ENCODE measurements around the gene TTC39A. TPM values are rescaled to one million over a fixed set of nuclear protein-coding genes. Genes with fewer than 3 reads are reported as not detected.

TTC39A gene
- total RNA-seq, 4 donors from 2014 or later, result 0.40 to 9.6 (median 0.70) TPM

DNA sequence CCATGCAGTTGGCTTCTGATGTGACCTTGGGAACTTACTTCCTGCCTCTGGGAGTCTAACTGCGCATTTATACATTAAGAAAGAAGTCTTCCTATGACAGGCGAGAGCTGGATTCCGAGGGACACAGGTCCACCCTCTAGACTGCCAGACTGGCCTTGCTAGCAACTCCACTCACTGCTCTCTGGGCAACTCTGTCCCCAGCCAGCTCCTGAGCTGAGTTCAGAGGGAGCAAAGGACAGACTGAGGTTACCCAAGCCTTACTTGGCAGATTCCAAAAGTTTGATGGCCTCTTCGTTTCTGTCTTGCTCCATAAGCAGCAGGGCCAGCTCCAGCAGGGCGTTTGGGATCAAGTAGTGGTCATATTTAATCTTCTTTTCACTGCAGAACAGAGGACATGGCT is 41.8 kb downstream of the TTC39A start:
- no peak for TF ChIP-seq POLR2AphosphoS5 (IDR thresholded peaks at IDR 0.05)
- TF ChIP-seq POLR2A (IDR thresholded peaks at IDR 0.05), result no peak
- no peak for TF ChIP-seq EP300 (IDR thresholded peaks at IDR 0.05)
- TF ChIP-seq, protein P1, sequence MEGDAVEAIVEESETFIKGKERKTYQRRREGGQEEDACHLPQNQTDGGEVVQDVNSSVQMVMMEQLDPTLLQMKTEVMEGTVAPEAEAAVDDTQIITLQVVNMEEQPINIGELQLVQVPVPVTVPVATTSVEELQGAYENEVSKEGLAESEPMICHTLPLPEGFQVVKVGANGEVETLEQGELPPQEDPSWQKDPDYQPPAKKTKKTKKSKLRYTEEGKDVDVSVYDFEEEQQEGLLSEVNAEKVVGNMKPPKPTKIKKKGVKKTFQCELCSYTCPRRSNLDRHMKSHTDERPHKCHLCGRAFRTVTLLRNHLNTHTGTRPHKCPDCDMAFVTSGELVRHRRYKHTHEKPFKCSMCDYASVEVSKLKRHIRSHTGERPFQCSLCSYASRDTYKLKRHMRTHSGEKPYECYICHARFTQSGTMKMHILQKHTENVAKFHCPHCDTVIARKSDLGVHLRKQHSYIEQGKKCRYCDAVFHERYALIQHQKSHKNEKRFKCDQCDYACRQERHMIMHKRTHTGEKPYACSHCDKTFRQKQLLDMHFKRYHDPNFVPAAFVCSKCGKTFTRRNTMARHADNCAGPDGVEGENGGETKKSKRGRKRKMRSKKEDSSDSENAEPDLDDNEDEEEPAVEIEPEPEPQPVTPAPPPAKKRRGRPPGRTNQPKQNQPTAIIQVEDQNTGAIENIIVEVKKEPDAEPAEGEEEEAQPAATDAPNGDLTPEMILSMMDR (IDR thresholded peaks at IDR 0.05), result no peak
- no peaks in the 10 kb centered on the region for H3K4me1 ChIP-seq
- no peak overlapping the region for H3K4me3 ChIP-seq
- ATAC-seq, result no peak
- H3K36me3 ChIP-seq, result peaks cover 0 to 6% of the 10 kb centered on the region in 2 donors
- H3K27ac ChIP-seq, result no peak overlapping the region
- no peaks in the 10 kb centered on the region for H3K27me3 ChIP-seq
- no peaks in the 10 kb centered on the region for H3K9me3 ChIP-seq
- WGBS, 2 donors (ENCODE audit: low coverage in 1 of 2), result 94% methylated on average over 2 of the region's 5 CpGs; no CpG with 5 or more reads in 1 of the 2 donors

DNA sequence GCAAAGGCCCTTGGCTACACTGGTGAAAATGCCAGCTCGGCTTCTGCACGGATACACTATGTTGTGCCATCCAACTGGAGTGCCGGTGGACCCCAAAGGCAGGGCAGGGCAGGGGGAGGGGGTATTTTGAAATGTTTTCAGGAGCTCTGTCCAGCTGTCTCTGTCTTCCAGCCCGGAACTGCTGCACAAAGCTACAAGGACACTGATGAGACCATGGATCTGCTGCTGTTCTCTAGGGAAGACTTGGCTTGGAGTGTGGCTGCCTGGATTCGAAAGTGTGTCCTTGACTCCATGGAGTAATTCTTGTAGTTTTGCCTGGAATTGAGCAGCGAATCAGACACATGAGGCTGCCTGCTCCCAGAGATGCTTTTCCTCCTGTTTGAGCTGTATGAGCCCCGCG is 42.4 kb downstream of the TTC39A start:
- WGBS, 2 donors (ENCODE audit: low coverage in 1 of 2), result 80 to 89% methylated on average over 1 to 5 of the region's 8 CpGs

DNA sequence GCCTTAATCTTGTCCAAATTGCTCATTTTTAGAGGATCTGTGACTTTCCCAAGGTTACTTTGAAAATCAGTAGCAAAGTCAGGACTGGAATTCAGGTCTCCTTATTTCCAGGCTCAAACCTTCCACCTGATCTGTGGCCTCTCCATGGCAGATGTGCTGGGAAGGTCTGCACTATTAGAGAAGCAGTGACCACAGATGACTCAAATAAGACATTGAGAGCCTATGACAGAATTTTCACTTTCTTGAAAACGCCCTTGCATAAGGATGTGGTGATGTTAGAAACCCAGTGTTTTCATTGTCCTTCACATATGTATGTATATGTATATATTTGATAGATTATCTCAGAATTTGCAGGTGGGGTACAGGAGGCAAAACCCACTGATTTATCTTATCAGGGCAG is 45.3 kb downstream of the TTC39A start:
- Histone ChIP-seq H3K36me3 (peaks cover 0 to 9% of the 10 kb centered on the region in 2 donors), H3K9me3 (no peaks in the 10 kb centered on the region), H3K27me3 (no peaks in the 10 kb centered on the region), H3K27ac (no peak overlapping the region), H3K4me1 (no peaks in the 10 kb centered on the region), H3K4me3 (no peak overlapping the region)
- 93% methylated on average over 1 of the region's 1 CpG; no CpG with 5 or more reads in 1 of the 2 donors for WGBS, 2 donors (ENCODE audit: low coverage in 1 of 2)
- TF ChIP-seq, protein P1 (IDR thresholded peaks at IDR 0.05), result no peak
- TF ChIP-seq POLR2AphosphoS5 (IDR thresholded peaks at IDR 0.05), result no peak
- TF ChIP-seq EP300 (IDR thresholded peaks at IDR 0.05), result no peak
- no peak for TF ChIP-seq POLR2A (IDR thresholded peaks at IDR 0.05)
- no peak for ATAC-seq

More for the DNA sequence above, 42.4 kb downstream of the TTC39A start:
- Histone ChIP-seq H3K27ac (no peak overlapping the region), H3K36me3 (peaks cover 0 to 6% of the 10 kb centered on the region in 2 donors), H3K4me1 (no peaks in the 10 kb centered on the region), H3K27me3 (no peaks in the 10 kb centered on the region), H3K4me3 (no peak overlapping the region), H3K9me3 (no peaks in the 10 kb centered on the region)
- ATAC-seq, result no peak
- TF ChIP-seq POLR2AphosphoS5 (IDR thresholded peaks at IDR 0.05), result no peak
- TF ChIP-seq POLR2A (IDR thresholded peaks at IDR 0.05), result no peak
- TF ChIP-seq, protein P1 (IDR thresholded peaks at IDR 0.05), result no peak
- no peak for TF ChIP-seq EP300 (IDR thresholded peaks at IDR 0.05)

DNA sequence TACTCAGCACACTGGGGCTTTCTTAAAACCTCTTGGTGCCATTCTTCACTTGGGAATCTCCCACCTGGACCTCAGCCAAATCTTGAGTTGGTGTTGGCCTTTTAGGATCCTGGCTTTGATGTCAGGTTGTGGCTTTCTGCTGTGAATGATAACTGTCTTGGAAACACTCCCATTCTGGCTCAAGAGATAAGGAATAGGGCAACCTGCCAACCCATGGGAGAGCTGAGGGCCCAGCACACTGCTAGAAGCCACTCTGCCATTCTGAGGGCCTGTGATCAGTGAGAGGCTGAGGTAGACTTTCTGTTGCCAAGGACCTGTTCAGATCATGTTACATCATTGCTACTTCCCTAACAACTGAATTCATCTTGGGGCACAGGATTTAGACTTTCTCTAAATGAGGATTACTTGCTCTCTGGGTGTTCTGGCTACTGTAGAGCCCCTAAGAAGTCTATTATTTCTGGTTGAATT is 45.8 kb downstream of the TTC39A start:
- no peak overlapping the region for H3K4me3 ChIP-seq
- H3K36me3 ChIP-seq, result peaks cover 0 to 11% of the 10 kb centered on the region in 2 donors
- H3K9me3 ChIP-seq, result no peaks in the 10 kb centered on the region
- H3K4me1 ChIP-seq, result no peaks in the 10 kb centered on the region
- no peaks in the 10 kb centered on the region for H3K27me3 ChIP-seq
- no peak for TF ChIP-seq POLR2AphosphoS5 (IDR thresholded peaks at IDR 0.05)
- TF ChIP-seq, protein P1 (IDR thresholded peaks at IDR 0.05), result no peak
- no peak for TF ChIP-seq EP300 (IDR thresholded peaks at IDR 0.05)
- no peak for TF ChIP-seq POLR2A (IDR thresholded peaks at IDR 0.05)
- no peak overlapping the region for H3K27ac ChIP-seq
- ATAC-seq, result no peak

DNA sequence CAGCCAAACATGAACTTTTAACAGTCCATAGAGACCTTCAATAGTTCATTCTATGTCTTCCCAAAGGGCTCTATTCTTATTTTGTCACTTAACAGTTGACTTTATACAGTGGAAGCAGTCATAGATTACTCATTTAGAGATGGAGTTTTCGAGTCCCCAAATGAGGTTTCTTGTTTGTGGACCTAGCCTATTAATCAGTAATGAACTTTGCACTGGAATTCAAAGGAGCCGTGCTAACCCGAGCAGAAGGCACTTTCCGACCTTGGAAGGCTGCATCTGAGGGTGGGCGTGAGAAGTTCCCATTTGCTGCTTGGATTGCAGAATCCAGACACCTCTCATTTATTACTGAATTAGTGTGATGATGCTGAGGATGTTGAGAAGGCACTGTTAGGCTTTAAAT is 46.4 kb downstream of the TTC39A start:
- Histone ChIP-seq H3K4me3 (no peak overlapping the region), H3K4me1 (no peaks in the 10 kb centered on the region), H3K27ac (no peak overlapping the region), H3K36me3 (peaks cover 0 to 15% of the 10 kb centered on the region in 2 donors), H3K27me3 (no peaks in the 10 kb centered on the region), H3K9me3 (no peaks in the 10 kb centered on the region)
- TF ChIP-seq POLR2AphosphoS5 (IDR thresholded peaks at IDR 0.05), result no peak
- 96% methylated on average over 5 of the region's 5 CpGs; no CpG with 5 or more reads in 1 of the 2 donors for WGBS, 2 donors (ENCODE audit: low coverage in 1 of 2)
- ATAC-seq, result no peak

Measured in gastroesophageal sphincter (tissue), 4 donors.